Activated naive CD4-positive, alpha-beta T cell treated with anti-CD3 and anti-CD28 coated beads for 36 hours (primary cell): ENCODE data around the gene SRM. TPM values are rescaled to one million over a fixed set of nuclear protein-coding genes. Genes with fewer than 3 reads are reported as not detected.
"Not testable (repeated sequence)": the region's sequence is repeated elsewhere in the genome, so short reads cannot be mapped to it uniquely, and the experiment has no call there.

ENCODE experiments used
- CTCF ChIA-PET: fragments of 350-600 bp; sonication (Branson Sonifier 250); formaldehyde crosslinking; loops from one replicate; lab custom pipeline; 2021; ENCODE audit warnings: antibody characterized with exemption; lab: Charles Lee
- DNase-seq: peaks from one replicate; pipeline ENCODE4 v3.0.0-alpha.2; 2020
- H3K27ac Mint-ChIP-seq: one replicate; pipeline ENCODE4 v1.8.0; 2021; ENCODE audit warnings: mild to moderate bottlenecking, mixed read lengths
- H3K27me3 Mint-ChIP-seq: one replicate; pipeline ENCODE4 v1.8.0; 2021; ENCODE audit warnings: low read depth, mixed read lengths
- H3K36me3 Mint-ChIP-seq: one replicate; pipeline ENCODE4 v1.8.0; 2021; ENCODE audit warnings: low read depth, mixed read lengths
- H3K4me1 Mint-ChIP-seq: one replicate; pipeline ENCODE4 v1.8.0; 2021; ENCODE audit warnings: low read depth, mixed read lengths
- H3K4me3 Mint-ChIP-seq: one replicate; pipeline ENCODE4 v1.8.0; 2021; ENCODE audit warnings: mild to moderate bottlenecking, moderate library complexity, mixed read lengths
- H3K9me3 Mint-ChIP-seq: one replicate; pipeline ENCODE4 v1.8.0; 2021; ENCODE audit warnings: mixed read lengths
- intact Hi-C: fragments of 100-400 bp; cut with micrococcal nuclease; formaldehyde crosslinking; loops from one replicate; pipeline ENCODE4 v1.15.1; 2023
- total RNA-seq, 2 experiments: library from RNA; stranded (reverse); gene quantifications; one replicate each; pipeline ENCODE4 v1.2.3, GENCODE V29; 2021

SRM gene
- total RNA-seq, 2 experiments from 2014 or later = 207 to 222 TPM

DNA sequence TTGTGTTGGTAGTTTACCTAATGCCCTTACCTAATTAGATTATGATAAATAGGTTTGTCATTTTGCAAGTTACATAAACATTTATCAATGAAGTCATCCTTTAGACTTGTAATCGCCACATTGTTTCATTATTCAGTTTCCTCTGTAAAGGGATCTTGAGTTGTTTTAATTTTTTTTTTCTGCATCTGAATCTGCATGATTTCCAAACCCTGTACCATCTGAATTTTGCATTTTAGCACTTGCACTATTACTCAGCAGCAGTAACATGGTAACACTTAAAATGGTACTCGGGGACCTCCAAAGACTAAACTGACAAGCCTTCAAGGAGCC, 35.0 kb downstream of the SRM start:
- Mint-ChIP-seq H3K27ac (peak overlapping the region; percentile 67), H3K4me1 (peaks cover 18% of the 10 kb centered on the region), H3K9me3 (no peaks in the 10 kb centered on the region), H3K27me3 (no peaks in the 10 kb centered on the region), H3K4me3 (no peak overlapping the region), H3K36me3 (peaks cover 41% of the 10 kb centered on the region)
- CTCF ChIA-PET = interaction anchor here (1.4 kb wide), 1 partner anchor 13 kb away, joined by 5 read pairs; no protein-coding TSS in a partner anchor
- intact Hi-C loops = no loop called here
- DNase-seq = no peak

DNA sequence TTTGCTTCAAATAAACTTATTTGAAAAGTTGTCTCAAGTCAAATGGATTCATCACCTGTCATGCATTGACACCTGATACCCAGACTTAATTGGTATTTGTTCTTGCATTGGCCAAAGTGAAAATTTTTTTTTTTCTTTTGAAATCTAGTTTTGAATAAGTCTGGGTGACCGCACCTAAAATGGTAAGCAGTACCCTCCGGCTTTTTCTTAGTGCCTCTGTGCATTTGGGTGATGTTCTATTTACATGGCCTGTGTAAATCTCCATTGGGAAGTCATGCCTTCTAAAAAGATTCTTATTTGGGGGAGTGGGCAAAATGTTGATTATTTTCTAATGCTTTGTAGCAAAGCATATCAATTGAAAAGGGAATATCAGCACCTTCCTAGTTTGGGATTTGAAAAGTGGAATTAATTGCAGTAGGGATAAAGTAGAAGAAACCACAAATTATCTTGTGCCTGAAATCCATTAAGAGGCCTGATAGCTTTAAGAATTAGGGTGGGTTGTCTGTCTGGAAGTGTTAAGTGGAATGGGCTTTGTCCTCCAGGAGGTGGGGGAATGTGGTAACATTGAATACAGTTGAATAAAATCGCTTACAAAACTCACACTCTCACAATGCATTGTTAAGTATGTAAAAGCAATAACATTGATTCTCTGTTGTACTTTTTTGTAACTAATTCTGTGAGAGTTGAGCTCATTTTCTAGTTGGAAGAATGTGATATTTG, 35.5 kb downstream of the SRM start:
- Mint-ChIP-seq H3K27me3 (no peaks in the 10 kb centered on the region), H3K4me1 (peaks cover 18% of the 10 kb centered on the region), H3K9me3 (no peaks in the 10 kb centered on the region), H3K4me3 (no peak overlapping the region), H3K36me3 (peaks cover 42% of the 10 kb centered on the region), H3K27ac (peak overlapping the region; percentile 67)
- DNase-seq = no peak
- CTCF ChIA-PET = interaction anchor here (1.4 kb wide), 1 partner anchor 13 kb away, joined by 5 read pairs; no protein-coding TSS in a partner anchor
- intact Hi-C loops = no loop called here

DNA sequence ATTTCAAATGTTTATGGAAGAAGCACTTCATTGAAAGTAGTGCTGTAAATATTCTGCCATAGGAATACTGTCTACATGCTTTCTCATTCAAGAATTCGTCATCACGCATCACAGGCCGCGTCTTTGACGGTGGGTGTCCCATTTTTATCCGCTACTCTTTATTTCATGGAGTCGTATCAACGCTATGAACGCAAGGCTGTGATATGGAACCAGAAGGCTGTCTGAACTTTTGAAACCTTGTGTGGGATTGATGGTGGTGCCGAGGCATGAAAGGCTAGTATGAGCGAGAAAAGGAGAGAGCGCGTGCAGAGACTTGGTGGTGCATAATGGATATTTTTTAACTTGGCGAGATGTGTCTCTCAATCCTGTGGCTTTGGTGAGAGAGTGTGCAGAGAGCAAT, 36.6 kb downstream of the SRM start:
- no peak overlapping the region for H3K4me3 Mint-ChIP-seq
- H3K4me1 Mint-ChIP-seq = peaks cover 21% of the 10 kb centered on the region
- no peaks in the 10 kb centered on the region for H3K9me3 Mint-ChIP-seq
- CTCF ChIA-PET = no interaction called here
- no peak overlapping the region for H3K27ac Mint-ChIP-seq
- H3K36me3 Mint-ChIP-seq = peaks cover 48% of the 10 kb centered on the region
- H3K27me3 Mint-ChIP-seq = no peaks in the 10 kb centered on the region
- DNase-seq = no peak
- intact Hi-C loops = no loop called here

DNA sequence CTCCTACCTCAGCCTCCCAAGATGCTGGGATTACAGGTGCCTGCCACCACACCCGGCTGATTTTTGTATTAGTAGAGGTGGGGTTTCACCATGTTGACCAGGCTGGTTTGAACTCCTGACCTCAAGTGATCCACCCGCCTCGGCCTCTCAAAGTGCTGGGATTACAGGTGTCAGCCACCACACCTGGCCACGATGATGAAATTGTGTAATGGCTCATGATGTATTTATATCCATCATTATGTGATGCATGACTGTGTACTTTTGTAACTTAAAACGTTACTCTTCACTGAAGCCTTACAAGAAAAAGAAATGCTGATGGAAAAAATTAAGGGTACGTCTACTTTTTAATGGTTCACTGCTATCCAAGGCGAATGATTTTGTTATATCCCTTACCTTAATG, 39.8 kb downstream of the SRM start:
- CTCF ChIA-PET = interaction anchor here (0.8 kb wide), 1 partner anchor 18 kb away, joined by 3 read pairs; no protein-coding TSS in a partner anchor
- H3K27me3 Mint-ChIP-seq = no peaks in the 10 kb centered on the region
- H3K27ac Mint-ChIP-seq = no peak overlapping the region
- H3K4me3 Mint-ChIP-seq = no peak overlapping the region
- H3K4me1 Mint-ChIP-seq = peaks cover 34% of the 10 kb centered on the region
- intact Hi-C loops = no loop called here
- no peak for DNase-seq
- peaks cover 54% of the 10 kb centered on the region for H3K36me3 Mint-ChIP-seq
- no peaks in the 10 kb centered on the region for H3K9me3 Mint-ChIP-seq

DNA sequence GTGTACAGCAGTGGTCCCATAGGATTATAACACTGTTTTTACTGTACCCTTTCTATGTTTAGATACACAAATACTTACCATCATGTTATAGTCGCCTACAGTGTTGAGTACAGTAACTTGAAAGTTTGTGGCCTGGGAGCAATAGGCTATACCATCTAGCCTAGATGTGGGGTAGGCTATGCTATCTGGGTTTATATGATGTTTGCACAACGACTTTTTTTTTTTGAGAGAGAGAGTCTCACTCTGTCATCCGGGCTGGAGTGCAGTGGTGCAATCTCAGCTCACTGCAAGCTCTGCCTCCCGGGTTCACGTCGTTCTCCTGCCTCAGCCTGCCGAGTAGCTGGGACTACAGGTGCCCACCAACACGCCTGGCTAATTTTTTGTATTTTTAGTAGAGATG, 40.5 kb downstream of the SRM start:
- H3K9me3 Mint-ChIP-seq, DNase-seq, CTCF ChIA-PET, H3K27me3 Mint-ChIP-seq, H3K27ac Mint-ChIP-seq, intact Hi-C loops, H3K4me3 Mint-ChIP-seq: not testable (repeated sequence)
- Mint-ChIP-seq H3K36me3 (peaks cover 55% of the 10 kb centered on the region), H3K4me1 (peaks cover 35% of the 10 kb centered on the region)

DNA sequence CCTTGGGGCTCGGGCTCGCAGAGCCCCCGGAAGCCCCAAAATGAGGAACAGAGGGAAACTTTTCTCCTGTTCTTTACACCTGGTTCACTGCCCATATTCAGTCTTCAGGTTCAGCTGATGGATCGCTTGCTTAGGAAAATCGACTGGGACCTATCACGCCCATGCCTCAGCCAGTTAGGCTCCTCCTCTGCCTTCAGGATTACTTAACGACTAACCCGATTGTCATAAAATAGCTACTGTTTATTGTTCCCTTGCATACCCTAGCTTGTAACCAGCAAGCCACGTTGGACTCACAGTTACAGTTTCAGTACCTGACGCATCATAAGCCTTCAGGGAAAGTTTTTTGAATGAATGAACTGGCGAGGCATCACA, 46.7 kb downstream of the SRM start:
- H3K27ac Mint-ChIP-seq = peak overlapping the region; percentile 79
- H3K27me3 Mint-ChIP-seq = no peaks in the 10 kb centered on the region
- no peak for DNase-seq
- intact Hi-C loops = loop anchor here (2.0 to 5.0 kb wide), 2 partner anchors 541 to 980 kb away; partner anchors contain the start of genes DFFA, PEX14 and UBE4B
- peak overlapping the region; percentile 88 for H3K4me3 Mint-ChIP-seq
- H3K36me3 Mint-ChIP-seq = peaks cover 28% of the 10 kb centered on the region
- H3K9me3 Mint-ChIP-seq = no peaks in the 10 kb centered on the region
- peaks cover 30% of the 10 kb centered on the region for H3K4me1 Mint-ChIP-seq
- CTCF ChIA-PET = interaction anchor here (2.5 kb wide), 1 partner anchor 25 kb away, joined by 8 read pairs; no protein-coding TSS in a partner anchor

DNA sequence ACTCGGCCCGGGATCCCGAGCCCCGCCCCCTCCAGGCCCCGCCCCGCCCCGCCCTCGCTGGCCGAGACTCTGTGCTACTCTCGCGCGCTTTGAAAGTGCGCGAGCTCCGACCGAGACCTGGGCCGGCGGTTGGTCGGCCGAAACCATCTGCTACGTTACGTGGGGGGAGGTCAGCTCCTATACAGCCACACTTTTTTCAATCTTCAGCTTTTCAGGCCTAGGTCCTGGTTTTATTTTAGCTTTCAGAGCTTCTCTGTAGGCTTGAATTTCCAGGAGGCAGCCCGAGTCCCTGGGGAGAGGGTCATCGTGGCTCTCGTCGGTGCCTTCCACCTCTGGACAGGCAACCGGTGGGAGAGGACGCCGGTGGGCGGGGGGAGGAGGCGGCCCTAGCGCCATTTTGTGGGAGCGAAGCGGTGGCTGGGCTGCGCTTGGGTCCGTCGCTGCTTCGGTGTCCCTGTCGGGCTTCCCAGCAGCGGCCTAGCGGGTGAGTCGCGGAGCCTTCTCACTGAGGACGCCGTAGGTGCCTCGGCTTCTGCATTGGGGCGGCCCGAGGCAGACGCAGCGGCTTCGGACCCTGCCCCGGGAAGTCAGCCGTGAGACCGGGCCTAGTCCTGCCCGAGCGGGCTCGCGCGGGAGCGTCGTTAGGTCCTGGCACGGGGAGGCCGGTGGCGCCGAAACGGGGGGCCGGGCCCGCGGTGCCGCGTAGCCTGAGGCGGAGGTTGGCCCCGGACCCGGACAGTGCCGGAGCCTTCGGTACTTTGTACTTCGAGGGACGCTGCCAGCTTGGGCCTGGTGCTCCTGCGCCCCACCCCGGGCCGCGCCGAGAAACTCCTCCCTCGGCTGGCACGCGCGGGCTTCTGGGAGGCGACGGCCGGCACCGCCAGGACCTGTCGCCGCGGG, 47.3 kb downstream of the SRM start, which contains the start of gene TARDBP:
TARDBP (plus strand) TSS at position 395 of the 900 bp plus-strand sequence. CDS start 1,074 bp downstream, outside the sequence.
- Mint-ChIP-seq H3K27me3 (no peaks in the 10 kb centered on the region), H3K27ac (peak within 1 kb of the TSS; percentile 98), H3K4me3 (peak within 1 kb of the TSS; percentile 88), H3K4me1 (peaks cover 29% of the 10 kb centered on the region), H3K36me3 (peaks cover 26% of the 10 kb centered on the region), H3K9me3 (no peaks in the 10 kb centered on the region)
- intact Hi-C loops = loop anchor here (1.0 to 5.0 kb wide), 5 partner anchors 48 to 980 kb away; partner anchors contain the start of genes DFFA, EXOSC10, MTOR and PEX14
- peak; percentile 92 for DNase-seq
- CTCF ChIA-PET = interaction anchor here (2.5 kb wide), 1 partner anchor 25 kb away, joined by 8 read pairs; no protein-coding TSS in a partner anchor

Other genes starting within 250 kb of the SRM start
- gene TARDBP, start 47.4 kb downstream of the SRM start, total RNA-seq = 100 to 1,000 TPM; 158 to 159 TPM
- under 1 TPM; 0.17 to 0.31 TPM for gene MASP2, start 12.8 kb downstream of the SRM start, total RNA-seq
- gene EXOSC10, start 39.9 kb upstream of the SRM start, total RNA-seq = 10 to 100 TPM; 57.9 to 59.3 TPM
- not detected for gene ANGPTL7, start 129.3 kb upstream of the SRM start, total RNA-seq
- 10 to 100 TPM; 38.5 to 39.0 TPM for gene MTOR, start 202.5 kb upstream of the SRM start, total RNA-seq
- gene UBIAD1, start 213.2 kb upstream of the SRM start, total RNA-seq = 10 to 100 TPM; 19.9 to 20.2 TPM